GM18507 (cell line): ENCODE data around the gene ZNF521.

ENCODE experiments used
- DNase-seq: peaks from one replicate; pipeline ENCODE4 v3.0.0; 2011; ENCODE audit warnings: low read depth; ENCODE audit not compliant: insufficient read length; ENCODE audit errors: extremely low spot score
- FAIRE-seq: peaks from 2 replicates; lab custom pipeline; 2011; peaks lifted over from hg19 to GRCh38; lab: Jason Lieb, UNC

The ZNF521 gene

DNA sequence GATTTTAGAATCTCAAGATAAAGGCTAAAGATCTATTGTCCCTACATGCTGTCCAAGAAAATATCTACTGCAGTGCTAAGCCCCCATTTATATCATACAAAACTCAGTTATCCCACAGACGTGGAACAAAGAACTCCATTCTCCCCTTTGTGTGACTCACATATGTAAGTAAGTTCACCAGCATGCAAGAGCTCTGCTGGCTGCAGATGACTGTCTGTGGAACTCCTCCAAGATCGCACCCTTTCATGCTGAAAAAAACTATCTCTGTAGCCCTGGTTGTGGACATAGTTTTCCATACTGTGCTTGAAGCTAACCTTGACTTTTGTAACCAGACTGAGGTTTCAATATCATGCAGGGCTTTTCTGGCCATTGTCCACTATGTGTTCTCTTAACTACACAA lies 207.1 kb downstream of the ZNF521 start:
- DNase-seq = no peak
- no peak for FAIRE-seq

GRCh38 chr18:25141886-25142285 lies 210.1 kb downstream of the ZNF521 start:
- DNase-seq (no peak), FAIRE-seq (no peak)

GRCh38 chr18:25141399-25141798 lies 210.6 kb downstream of the ZNF521 start:
- no peak for FAIRE-seq
- DNase-seq = no peak

GRCh38 chr18:25140962-25141308 lies 211.0 kb downstream of the ZNF521 start:
- DNase-seq = no peak
- no peak for FAIRE-seq

- FAIRE-seq (no peak), DNase-seq (no peak)
Measured at GRCh38 chr18:25140124-25140961, 211.6 kb downstream of the ZNF521 start.

- no peak for FAIRE-seq
- no peak for DNase-seq
Measured at GRCh38 chr18:25137197-25137472, 214.8 kb downstream of the ZNF521 start.

DNA sequence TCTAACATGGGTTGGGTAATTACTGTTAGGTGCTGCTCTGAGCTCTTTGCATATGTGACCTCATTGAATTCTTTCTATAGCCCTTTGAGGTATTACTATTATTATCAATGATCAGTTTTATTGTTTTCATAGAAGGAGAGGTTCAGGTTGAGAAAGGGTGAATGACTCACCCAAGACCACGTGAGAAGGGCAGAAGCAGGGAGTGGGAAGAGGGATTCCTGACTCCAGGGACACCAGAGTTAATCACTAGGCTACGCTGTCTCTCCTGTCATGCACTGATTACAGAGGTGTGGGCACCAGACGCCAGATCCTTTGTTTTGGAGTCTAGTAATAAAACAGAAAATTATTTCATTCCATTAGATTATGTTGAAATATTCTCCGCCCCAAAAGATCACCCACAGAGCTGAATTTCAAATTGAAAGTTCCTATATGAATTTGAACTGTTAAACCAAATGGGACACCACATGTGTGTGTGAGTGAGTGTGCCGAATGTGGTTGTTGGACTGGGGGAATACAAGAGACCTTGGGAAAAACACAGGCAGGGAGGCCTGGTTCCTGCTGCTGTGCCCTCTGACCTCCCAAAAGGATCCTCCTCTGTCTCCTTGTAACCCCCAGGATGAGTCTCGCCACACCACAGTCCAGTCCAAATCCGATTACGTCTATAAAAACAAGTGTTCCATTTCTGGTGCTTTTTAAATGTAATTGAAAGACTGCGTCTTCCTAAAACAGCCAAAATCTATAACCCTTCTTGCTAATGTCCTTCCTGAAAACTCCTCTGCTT lies 215.4 kb downstream of the ZNF521 start:
- FAIRE-seq (no peak), DNase-seq (no peak)

GRCh38 chr18:25134861-25135260 lies 217.1 kb downstream of the ZNF521 start:
- DNase-seq (no peak), FAIRE-seq (no peak)

DNA sequence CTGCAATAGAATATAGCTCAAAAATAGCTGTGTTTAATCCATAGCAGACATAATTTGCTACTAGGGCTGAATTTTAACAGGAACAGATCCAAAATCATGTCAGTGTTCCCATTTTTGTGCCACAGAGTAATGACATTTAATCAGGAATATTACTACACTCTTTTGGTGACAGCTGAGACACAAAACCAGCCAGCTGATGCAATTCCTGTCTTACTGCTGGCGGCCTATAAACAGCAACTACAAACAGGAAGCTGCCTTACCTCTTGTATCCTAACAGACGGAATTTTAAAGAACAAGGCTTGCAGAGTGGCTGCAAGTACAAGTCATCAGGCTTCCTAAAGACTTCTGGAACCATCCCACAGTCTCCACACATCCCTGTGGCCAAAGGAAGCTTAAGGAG lies 218.1 kb downstream of the ZNF521 start:
- DNase-seq = no peak
- FAIRE-seq = no peak

- no peak for FAIRE-seq
- no peak for DNase-seq
Measured at GRCh38 chr18:25132786-25133496, 219.0 kb downstream of the ZNF521 start.

GRCh38 chr18:25126751-25127150 lies 225.2 kb downstream of the ZNF521 start:
- FAIRE-seq (no peak), DNase-seq (no peak)

DNA sequence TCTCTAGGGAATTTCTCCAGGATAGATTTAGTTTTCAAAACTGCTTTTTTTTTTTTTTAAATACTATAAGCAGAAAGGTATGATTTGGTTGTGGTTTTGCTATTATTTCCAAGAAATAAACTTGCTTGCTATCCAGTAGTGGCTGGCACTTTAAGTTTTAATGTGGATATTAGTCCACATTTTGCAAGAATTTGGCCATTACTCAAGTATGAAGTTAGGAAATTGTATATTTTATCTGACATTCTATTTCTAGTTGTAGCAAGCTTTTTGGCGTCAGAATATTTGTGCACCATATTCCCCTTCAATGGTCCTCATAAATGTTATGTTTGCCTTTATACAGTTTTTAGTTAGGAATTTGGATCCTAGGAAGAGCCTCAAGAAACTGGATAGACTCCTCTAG lies 226.3 kb downstream of the ZNF521 start:
- FAIRE-seq = no peak
- DNase-seq = no peak

- no peak for FAIRE-seq
- no peak for DNase-seq
Measured at GRCh38 chr18:25123438-25124232, 228.3 kb downstream of the ZNF521 start.

- no peak for FAIRE-seq
- no peak for DNase-seq
Measured at GRCh38 chr18:25121442-25121841, 230.5 kb downstream of the ZNF521 start.

DNA sequence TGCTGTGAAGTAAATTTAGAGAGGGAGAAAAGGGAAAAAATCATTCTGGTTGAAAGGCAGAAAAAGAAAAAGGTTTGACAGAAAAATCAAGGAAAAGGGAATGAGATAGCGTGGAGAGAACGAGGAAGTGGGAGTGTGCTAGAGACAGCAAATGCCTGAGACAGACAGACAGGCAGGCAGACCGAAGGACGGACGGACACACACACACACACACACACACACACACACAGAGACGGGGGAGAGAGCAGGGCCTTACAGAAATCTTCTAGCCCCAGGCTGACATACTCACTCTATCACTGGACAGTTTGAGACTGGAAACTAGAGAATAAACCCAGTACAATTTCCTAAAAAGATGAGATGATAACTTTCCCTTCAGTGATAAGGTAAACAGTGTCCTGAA lies 238.4 kb downstream of the ZNF521 start:
- FAIRE-seq = no peak

GRCh38 chr18:25112821-25113434 lies 239.0 kb downstream of the ZNF521 start:
- no peak for DNase-seq
- no peak for FAIRE-seq

More for the DNA sequence above, 238.4 kb downstream of the ZNF521 start:
- no peak for DNase-seq

GRCh38 chr18:25111377-25112288 lies 240.3 kb downstream of the ZNF521 start:
- DNase-seq = no peak
- no peak for FAIRE-seq

DNA sequence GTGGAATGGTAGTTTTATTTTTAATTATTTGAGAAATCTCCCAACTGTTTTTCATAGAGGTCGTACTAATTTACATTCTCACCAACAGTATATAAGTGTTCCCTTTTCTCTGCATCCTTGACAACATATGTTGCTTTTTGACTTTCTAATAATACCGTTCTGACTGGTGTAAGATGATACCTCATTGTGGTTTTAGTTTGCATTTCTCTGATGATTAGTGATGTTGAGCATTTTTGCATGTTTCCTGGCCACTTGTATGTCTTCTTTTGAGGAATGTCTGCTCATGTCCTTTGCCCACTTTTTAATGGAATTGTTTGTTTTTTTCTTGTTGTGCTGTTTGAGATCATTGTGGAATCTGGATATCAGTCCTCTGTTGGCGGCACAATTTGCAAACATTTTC lies 242.5 kb downstream of the ZNF521 start:
- FAIRE-seq (no peak), DNase-seq (no peak)
